ENCODE data around the gene ACTR1A.
"Not testable (repeated sequence)": the region's sequence is repeated elsewhere in the genome, so short reads cannot be mapped to it uniquely, and the experiment has no call there.

Gene ACTR1A

DNA sequence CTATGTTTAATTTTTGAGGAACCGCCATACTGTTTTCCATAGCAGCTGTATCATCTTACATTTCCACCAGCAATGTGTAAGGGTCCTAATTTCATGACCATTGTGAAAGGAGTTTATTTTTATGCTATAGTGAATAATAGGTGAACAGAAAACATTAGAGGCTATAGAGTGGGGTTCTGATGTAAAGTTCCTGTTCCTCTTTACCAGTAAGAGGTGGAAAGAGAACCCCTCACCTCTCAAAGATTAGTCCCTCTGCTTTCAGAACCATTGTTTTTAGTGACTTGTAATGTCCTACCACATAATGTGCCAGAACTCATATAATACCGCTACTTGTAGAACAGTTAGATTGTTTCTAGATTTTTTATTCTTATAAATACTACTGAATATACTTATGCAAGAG is 35.4 kb upstream of the ACTR1A start:
- H3K9me2 ChIP-seq (replicated peaks; ENCODE audit: insufficient read depth, low read length): no peaks in the 10 kb centered on the region
- no peak overlapping the region for H3K4me2 ChIP-seq (ENCODE audit: low read depth, low read length, poor library complexity, severe bottlenecking)
- H4K20me1 ChIP-seq (ENCODE audit: low read depth, low read length): no peaks in the 10 kb centered on the region
- H3K36me3 ChIP-seq (ENCODE audit: low read length): no peaks in the 10 kb centered on the region
- no peak overlapping the region for H3K9ac ChIP-seq (ENCODE audit: low read length)
- H2AFZ ChIP-seq (ENCODE audit: low read depth, low read length, severe bottlenecking): no peak overlapping the region
- H3K79me2 ChIP-seq (ENCODE audit: insufficient read depth, low read length): no peaks in the 10 kb centered on the region
- no peaks in the 10 kb centered on the region for H3K27me3 ChIP-seq (ENCODE audit: low read length)
- no peaks in the 10 kb centered on the region for H3F3A ChIP-seq (ENCODE audit: insufficient read depth)
- H3K4me3 ChIP-seq (ENCODE audit: insufficient read depth, low read length, poor library complexity, severe bottlenecking): no peak overlapping the region
- no peaks in the 10 kb centered on the region for H3K9me3 ChIP-seq (ENCODE audit: insufficient read depth, low read length)
- no peak overlapping the region for H3K27ac ChIP-seq (ENCODE audit: low read depth, low read length)
- no peak for TF ChIP-seq EZH2phosphoT487 (conservative IDR thresholded peaks at IDR 0.05; ENCODE audit: low read length)
- TF ChIP-seq, protein P1, sequence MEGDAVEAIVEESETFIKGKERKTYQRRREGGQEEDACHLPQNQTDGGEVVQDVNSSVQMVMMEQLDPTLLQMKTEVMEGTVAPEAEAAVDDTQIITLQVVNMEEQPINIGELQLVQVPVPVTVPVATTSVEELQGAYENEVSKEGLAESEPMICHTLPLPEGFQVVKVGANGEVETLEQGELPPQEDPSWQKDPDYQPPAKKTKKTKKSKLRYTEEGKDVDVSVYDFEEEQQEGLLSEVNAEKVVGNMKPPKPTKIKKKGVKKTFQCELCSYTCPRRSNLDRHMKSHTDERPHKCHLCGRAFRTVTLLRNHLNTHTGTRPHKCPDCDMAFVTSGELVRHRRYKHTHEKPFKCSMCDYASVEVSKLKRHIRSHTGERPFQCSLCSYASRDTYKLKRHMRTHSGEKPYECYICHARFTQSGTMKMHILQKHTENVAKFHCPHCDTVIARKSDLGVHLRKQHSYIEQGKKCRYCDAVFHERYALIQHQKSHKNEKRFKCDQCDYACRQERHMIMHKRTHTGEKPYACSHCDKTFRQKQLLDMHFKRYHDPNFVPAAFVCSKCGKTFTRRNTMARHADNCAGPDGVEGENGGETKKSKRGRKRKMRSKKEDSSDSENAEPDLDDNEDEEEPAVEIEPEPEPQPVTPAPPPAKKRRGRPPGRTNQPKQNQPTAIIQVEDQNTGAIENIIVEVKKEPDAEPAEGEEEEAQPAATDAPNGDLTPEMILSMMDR (IDR thresholded peaks at IDR 0.05; ENCODE audit: insufficient read depth, low read length, poor library complexity, severe bottlenecking): no peak

DNA sequence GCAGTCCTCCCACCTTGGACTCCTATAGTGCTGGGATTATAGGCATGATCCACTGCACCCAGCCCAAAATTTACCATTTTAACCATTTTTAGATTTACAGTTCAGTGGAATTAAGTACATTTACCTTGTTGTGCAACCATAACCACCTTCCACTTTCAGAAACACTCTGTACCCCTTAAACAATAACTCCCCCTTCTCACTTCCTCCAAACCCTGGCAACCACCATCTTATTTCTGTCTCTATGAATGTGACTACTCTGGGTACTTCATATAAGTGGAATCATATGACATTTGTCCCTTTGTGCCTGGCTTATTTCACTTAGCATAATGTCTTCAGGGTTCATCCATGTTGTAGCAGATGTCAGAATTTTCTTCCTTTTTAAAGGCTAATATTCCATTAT is 34.9 kb upstream of the ACTR1A start:
- Histone ChIP-seq H3K27me3 (ENCODE audit: low read length) (no peaks in the 10 kb centered on the region), H3K4me3 (ENCODE audit: insufficient read depth, low read length, poor library complexity, severe bottlenecking) (no peak overlapping the region), H3K4me2 (ENCODE audit: low read depth, low read length, poor library complexity, severe bottlenecking) (no peak overlapping the region), H3K79me2 (ENCODE audit: insufficient read depth, low read length) (no peaks in the 10 kb centered on the region), H2AFZ (ENCODE audit: low read depth, low read length, severe bottlenecking) (no peak overlapping the region), H3K9me2 (replicated peaks; ENCODE audit: insufficient read depth, low read length) (no peaks in the 10 kb centered on the region), H3K27ac (ENCODE audit: low read depth, low read length) (no peak overlapping the region), H4K20me1 (ENCODE audit: low read depth, low read length) (no peaks in the 10 kb centered on the region), H3K9ac (ENCODE audit: low read length) (no peak overlapping the region), H3K36me3 (ENCODE audit: low read length) (no peaks in the 10 kb centered on the region), H3F3A (ENCODE audit: insufficient read depth) (no peaks in the 10 kb centered on the region), H3K9me3 (ENCODE audit: insufficient read depth, low read length) (no peaks in the 10 kb centered on the region)
- TF ChIP-seq EZH2phosphoT487 (conservative IDR thresholded peaks at IDR 0.05; ENCODE audit: low read length): no peak
- TF ChIP-seq, protein P1 (IDR thresholded peaks at IDR 0.05; ENCODE audit: insufficient read depth, low read length, poor library complexity, severe bottlenecking): no peak

DNA sequence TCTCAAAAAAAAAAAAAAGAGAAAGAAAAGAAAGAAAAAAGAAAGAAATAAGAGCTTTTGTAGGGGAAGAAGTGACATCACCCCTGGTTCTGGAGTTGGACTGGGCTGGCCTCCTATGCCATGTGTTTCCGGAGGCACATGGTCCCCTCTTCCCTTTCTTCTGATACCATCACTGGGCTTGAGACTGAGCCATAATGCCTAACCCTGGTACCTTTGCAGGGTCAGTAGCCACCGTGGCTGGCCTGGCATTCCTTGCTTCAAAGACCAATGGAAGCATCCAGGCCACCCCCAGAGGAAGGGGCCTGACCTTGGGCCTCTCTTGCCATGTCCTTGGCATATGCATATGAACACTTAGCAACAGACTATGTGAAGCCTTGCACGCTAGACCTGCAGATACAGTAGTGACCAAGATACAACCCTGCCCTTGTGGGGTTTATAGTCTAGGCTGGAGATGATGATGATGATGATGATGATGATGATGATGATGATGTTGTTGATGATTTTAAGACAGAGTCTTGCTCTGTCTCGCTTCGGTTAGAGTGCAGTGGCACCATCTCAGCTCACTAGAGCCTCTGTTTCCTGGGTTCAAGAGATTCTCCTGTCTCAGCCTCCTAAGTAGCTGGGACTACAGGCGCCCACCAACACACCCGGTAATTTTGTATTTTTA is 33.1 kb upstream of the ACTR1A start:
- H2AFZ ChIP-seq (ENCODE audit: low read depth, low read length, severe bottlenecking): no peak overlapping the region
- H3K4me2 ChIP-seq (ENCODE audit: low read depth, low read length, poor library complexity, severe bottlenecking): no peak overlapping the region
- no peak overlapping the region for H3K4me3 ChIP-seq (ENCODE audit: insufficient read depth, low read length, poor library complexity, severe bottlenecking)
- TF ChIP-seq, protein P1 (IDR thresholded peaks at IDR 0.05; ENCODE audit: insufficient read depth, low read length, poor library complexity, severe bottlenecking): no peak
- no peak for TF ChIP-seq EZH2phosphoT487 (conservative IDR thresholded peaks at IDR 0.05; ENCODE audit: low read length)
- H4K20me1 ChIP-seq (ENCODE audit: low read depth, low read length): no peaks in the 10 kb centered on the region
- H3K36me3 ChIP-seq (ENCODE audit: low read length): no peaks in the 10 kb centered on the region
- H3K9me2 ChIP-seq (replicated peaks; ENCODE audit: insufficient read depth, low read length): no peaks in the 10 kb centered on the region
- H3K9me3 ChIP-seq (ENCODE audit: insufficient read depth, low read length): no peaks in the 10 kb centered on the region
- no peaks in the 10 kb centered on the region for H3F3A ChIP-seq (ENCODE audit: insufficient read depth)
- H3K27me3 ChIP-seq (ENCODE audit: low read length): no peaks in the 10 kb centered on the region
- no peak overlapping the region for H3K27ac ChIP-seq (ENCODE audit: low read depth, low read length)
- no peaks in the 10 kb centered on the region for H3K79me2 ChIP-seq (ENCODE audit: insufficient read depth, low read length)
- no peak overlapping the region for H3K9ac ChIP-seq (ENCODE audit: low read length)

DNA sequence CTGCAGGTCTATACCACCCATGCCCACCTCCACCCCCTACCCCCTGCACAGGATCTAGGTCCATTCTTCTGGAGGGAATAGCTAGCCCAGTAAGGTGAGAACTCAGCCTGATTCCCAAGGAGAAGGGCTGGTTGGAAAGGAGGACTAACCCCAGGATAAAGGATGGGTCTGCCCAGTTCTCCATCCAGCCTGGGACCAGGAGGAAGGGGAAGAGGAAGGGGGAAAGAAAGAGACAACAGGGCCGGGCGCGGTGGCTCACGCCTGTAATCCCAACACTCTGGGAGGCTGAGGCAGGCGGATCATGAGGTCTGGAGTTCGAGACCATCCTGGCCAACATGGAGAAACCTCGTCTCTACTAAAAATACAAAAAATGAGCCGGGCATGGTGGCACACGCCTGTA is 32.5 kb upstream of the ACTR1A start:
- not testable (repeated sequence) for H2AFZ ChIP-seq (ENCODE audit: low read depth, low read length, severe bottlenecking); H3K4me3 ChIP-seq (ENCODE audit: insufficient read depth, low read length, poor library complexity, severe bottlenecking); H3K9me2 ChIP-seq (replicated peaks; ENCODE audit: insufficient read depth, low read length); H4K20me1 ChIP-seq (ENCODE audit: low read depth, low read length); H3K36me3 ChIP-seq (ENCODE audit: low read length); H3K9ac ChIP-seq (ENCODE audit: low read length); H3K4me2 ChIP-seq (ENCODE audit: low read depth, low read length, poor library complexity, severe bottlenecking); H3K79me2 ChIP-seq (ENCODE audit: insufficient read depth, low read length); H3K27me3 ChIP-seq (ENCODE audit: low read length); H3K9me3 ChIP-seq (ENCODE audit: insufficient read depth, low read length); H3K27ac ChIP-seq (ENCODE audit: low read depth, low read length); H3F3A ChIP-seq (ENCODE audit: insufficient read depth)
